Measurements from ENCODE around the gene UEVLD. TPM values are rescaled to one million over a fixed set of nuclear protein-coding genes. Genes with fewer than 3 reads are reported as not detected.

Gene UEVLD
- total and polyA plus RNA-seq, 7 donors: 10.5 to 40.3 (median 25.2) TPM

DNA sequence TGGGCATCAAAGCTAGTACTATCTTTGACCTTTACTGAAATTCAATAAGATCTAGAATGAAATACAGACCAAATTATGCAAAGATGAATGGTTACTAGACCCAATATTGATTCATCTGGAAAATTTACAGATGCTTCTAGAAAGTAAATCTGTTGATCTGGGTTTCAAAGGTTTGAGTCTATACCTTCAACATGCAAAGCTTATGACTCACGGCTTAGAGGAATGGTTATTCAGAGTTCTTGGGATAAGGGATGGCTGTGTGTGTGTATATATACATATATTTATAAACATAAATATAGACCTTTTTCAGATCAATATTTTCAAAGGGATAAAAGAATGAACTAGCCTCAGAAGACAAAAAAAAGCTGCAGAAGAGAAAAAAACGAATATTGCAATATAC is 44.3 kb upstream of the UEVLD start:
- intact Hi-C loops (cut with DNase I): loop anchor here (5.0 kb wide), 3 partner anchors 89 to 311 kb away; partner anchors contain the start of genes GTF2H1, HPS5 and TSG101
- no peaks in the 10 kb centered on the region for H3K36me3 ChIP-seq
- no peaks in the 10 kb centered on the region for H3K27me3 ChIP-seq
- DNase-seq: no peak
- peaks cover 0 to 24% (median 16%) of the 10 kb centered on the region in 4 donors for H3K4me1 ChIP-seq
- TF ChIP-seq EP300 (IDR thresholded peaks at IDR 0.05): no peak
- no peak for TF ChIP-seq POLR2A (IDR thresholded peaks at IDR 0.05)
- no peak for TF ChIP-seq POLR2AphosphoS5 (IDR thresholded peaks at IDR 0.05)
- TF ChIP-seq CTCF (IDR thresholded peaks at IDR 0.05): no peak
- no peaks in the 10 kb centered on the region for H3K9me3 ChIP-seq
- H3K4me3 ChIP-seq: peak overlapping the region in 3 of 4 donors; percentile 63 to 74 (median 73)
- H3K27ac ChIP-seq: peak overlapping the region in 1 of 4 donors; percentile 92
- WGBS, 2 donors: 26 to 47% methylated on average over 2 of the region's 2 CpGs

DNA sequence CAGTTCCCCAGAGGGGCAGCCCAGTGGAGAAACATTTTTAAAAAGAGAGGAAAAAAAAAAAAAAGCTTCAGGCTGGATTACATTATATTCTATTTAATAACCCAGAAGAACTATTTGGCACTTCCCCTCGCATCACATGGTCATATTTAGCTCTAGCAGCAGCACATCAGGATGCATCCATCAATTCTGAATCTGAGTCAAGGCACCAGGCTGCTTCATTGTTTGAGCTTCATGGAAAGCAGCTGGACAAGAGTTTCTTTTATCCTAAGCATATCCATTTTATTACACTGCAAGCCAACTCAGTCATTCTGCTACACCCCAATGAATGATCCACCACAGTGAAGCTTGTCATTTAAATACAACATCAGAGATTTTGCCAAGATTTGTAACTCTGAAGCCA is 35.6 kb upstream of the UEVLD start:
- Histone ChIP-seq H3K36me3 (no peaks in the 10 kb centered on the region), H3K27ac (no peak overlapping the region)

DNA sequence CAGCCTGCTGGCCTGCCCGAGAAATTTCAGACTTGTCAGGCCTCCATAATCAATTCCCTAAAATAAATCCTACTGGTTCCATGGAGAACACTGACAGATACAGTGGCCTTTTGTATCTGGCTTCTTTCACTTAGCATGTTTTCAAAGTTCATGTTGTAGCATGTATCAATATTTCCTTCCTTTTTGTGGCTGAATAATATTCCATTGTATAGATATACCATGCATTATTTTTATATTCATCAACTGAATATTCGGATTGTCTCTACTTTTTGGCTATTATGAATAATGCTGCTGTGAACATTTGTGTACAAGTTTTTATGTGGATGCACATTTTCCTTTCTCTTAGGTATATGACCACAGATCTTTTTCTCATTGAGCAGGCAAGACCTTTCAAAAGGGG is 35.2 kb upstream of the UEVLD start:
- Histone ChIP-seq H3K9me3 (no peaks in the 10 kb centered on the region), H3K36me3 (no peaks in the 10 kb centered on the region), H3K27me3 (no peaks in the 10 kb centered on the region), H3K4me3 (no peak overlapping the region), H3K27ac (no peak overlapping the region), H3K4me1 (peaks cover 0 to 13% (median 7%) of the 10 kb centered on the region in 4 donors)
- no peak for DNase-seq
- WGBS, 2 donors: 98 to 99% methylated on average over 2 of the region's 2 CpGs
- intact Hi-C loops (cut with DNase I): no loop called here
- no peak for TF ChIP-seq POLR2A (IDR thresholded peaks at IDR 0.05)
- no peak for TF ChIP-seq POLR2AphosphoS5 (IDR thresholded peaks at IDR 0.05)
- no peak for TF ChIP-seq CTCF (IDR thresholded peaks at IDR 0.05)

More for the DNA sequence above, 35.6 kb upstream of the UEVLD start:
- no peaks in the 10 kb centered on the region for H3K9me3 ChIP-seq
- H3K4me1 ChIP-seq: peaks cover 0 to 8% (median 4%) of the 10 kb centered on the region in 4 donors
- 82 to 98% methylated on average over 1 of the region's 1 CpG for WGBS, 2 donors
- H3K4me3 ChIP-seq: no peak overlapping the region
- DNase-seq: no peak
- intact Hi-C loops (cut with DNase I): no loop called here
- no peaks in the 10 kb centered on the region for H3K27me3 ChIP-seq
- no peak for TF ChIP-seq POLR2AphosphoS5 (IDR thresholded peaks at IDR 0.05)
- TF ChIP-seq EP300 (IDR thresholded peaks at IDR 0.05): no peak
- TF ChIP-seq POLR2A (IDR thresholded peaks at IDR 0.05): no peak

DNA sequence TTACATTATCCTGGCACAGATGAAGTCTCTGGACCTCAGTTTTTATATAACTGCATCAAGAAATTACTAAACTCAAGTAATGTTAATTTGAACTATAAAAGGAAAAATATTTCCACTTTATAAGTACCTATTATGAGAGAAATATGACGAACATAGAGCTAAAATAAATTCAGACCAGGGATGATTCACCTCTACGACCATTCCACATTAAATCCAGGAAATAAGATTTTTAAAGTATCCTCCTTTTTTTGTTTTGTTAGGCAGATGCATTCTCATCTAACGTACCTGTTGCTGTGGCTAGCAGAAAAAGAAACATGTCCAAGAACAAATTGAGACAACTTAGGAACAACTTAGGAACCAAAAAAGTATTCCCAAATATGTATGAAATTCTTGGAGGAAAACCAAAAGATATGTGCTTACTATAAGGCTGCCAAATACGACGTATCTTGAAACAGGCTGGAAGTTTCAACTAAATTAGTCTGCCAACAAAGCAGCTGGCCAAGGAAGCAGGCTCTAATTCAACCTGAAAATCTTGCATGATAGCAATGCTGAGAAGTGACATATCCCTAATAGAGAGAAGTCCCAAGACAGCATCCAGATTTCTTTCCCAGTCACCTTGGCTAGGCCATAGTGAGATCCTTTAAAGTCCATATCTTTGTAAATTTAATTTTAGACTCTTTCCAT is 29.9 kb upstream of the UEVLD start:
- Histone ChIP-seq H3K4me1 (peaks cover 0 to 23% (median 11%) of the 10 kb centered on the region in 4 donors), H3K27ac (peak overlapping the region in 3 of 4 donors; percentile 59 to 69 (median 63)), H3K27me3 (no peaks in the 10 kb centered on the region), H3K9me3 (no peaks in the 10 kb centered on the region), H3K36me3 (peaks cover 8 to 24% (median 19%) of the 10 kb centered on the region in 4 donors), H3K4me3 (no peak overlapping the region)
- intact Hi-C loops (cut with DNase I): no loop called here
- 49 to 55% methylated on average over 5 of the region's 5 CpGs for WGBS, 2 donors
- TF ChIP-seq POLR2AphosphoS5 (IDR thresholded peaks at IDR 0.05) (peak in 1 of 4 donors; percentile 39), CTCF (IDR thresholded peaks at IDR 0.05) (no peak)
- no peak for DNase-seq

DNA sequence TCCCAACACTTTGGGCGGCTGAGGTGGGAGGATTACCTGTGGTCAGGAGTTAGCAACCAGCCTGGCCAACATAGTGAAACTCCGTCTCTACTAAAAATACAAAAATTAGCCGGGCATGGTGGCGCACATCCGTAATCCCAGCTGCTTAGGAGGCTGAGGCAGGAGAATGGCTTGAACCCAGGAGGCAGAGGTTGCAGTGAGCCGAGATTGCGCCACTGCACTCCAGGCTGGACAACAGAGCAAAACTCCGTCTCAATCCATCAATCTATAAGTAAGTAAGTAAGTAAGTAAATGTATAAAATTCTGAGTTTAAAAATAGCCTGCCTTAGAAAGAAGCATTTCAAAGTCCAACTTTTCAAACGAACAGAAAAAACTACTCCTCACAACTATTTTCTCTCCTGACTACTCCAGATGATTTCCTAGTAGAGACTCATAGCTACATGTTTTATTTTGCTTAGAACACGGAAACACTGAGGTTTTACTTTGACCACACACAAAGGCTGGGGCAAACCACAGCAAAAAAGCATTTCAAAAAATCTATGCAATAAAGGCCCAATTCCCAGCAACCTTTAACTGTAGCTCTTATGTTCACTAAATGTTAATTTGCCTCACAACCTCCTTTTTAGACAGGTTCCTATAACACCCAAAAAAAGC is 29.3 kb upstream of the UEVLD start:
- Histone ChIP-seq H3K9me3 (no peaks in the 10 kb centered on the region), H3K4me3 (no peak overlapping the region), H3K4me1 (peaks cover 0 to 23% (median 11%) of the 10 kb centered on the region in 4 donors), H3K36me3 (peaks cover 8 to 31% (median 19%) of the 10 kb centered on the region in 4 donors), H3K27me3 (no peaks in the 10 kb centered on the region), H3K27ac (peak overlapping the region in 3 of 4 donors; percentile 59 to 69 (median 63))
- intact Hi-C loops (cut with DNase I): no loop called here
- WGBS, 2 donors: 70 to 74% methylated on average over 10 of the region's 10 CpGs
- DNase-seq: no peak
- TF ChIP-seq CTCF (IDR thresholded peaks at IDR 0.05) (no peak), EP300 (IDR thresholded peaks at IDR 0.05) (no peak), POLR2AphosphoS5 (IDR thresholded peaks at IDR 0.05) (no peak), POLR2A (IDR thresholded peaks at IDR 0.05) (no peak)
